ENCODE data around the gene MAPK13.
A peak's percentile ranks its signal among the peaks of the same experiment; 100 is the strongest.
"Not testable (repeated sequence)": the region's sequence is repeated elsewhere in the genome, so short reads cannot be mapped to it uniquely, and the experiment has no call there.

MAPK13 gene

GRCh38 chr6:36115412-36115811 lies 14.9 kb upstream of the MAPK13 start:
- DNase-seq = no peak

DNA sequence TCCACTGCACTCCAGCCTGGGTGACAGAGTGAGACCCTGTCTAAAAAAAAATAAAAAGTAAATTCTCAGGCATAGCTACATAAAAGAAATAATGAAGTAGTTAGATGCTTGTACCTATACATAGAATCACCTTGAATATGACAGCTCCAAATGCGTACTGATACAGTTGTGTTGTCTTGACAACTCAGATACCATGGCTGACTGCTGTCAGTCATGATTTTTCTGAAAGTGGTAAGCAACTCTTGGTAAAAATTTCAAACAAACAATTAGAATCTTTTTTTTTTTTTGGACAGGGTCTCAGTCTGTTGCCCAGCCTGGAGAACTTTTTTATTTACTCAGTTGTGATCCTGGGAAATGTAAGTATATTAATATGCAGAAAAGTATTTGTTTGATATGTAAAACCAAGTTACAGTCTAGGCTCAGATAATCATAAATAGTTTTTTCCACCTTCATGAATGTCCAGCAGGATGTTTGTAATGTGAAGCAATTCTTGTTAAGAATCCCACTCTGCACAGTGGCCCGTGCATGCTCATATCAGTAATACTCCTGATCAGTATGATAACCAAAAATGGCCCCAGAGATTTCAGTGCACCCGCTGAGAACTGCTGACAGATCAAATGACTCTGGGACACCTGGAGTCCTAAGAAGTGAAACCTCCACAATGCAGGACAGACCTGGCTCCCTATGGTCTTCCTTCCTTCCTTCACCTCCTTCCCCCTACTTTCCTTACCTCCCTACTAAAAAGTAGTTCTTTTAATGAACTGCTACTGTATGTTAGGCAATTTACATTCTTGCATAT lies 14.0 kb upstream of the MAPK13 start:
- no peak for DNase-seq

- no peak for DNase-seq
These were observed 13.4 kb upstream of the MAPK13 start for GRCh38 chr6:36116943-36117342.

DNA sequence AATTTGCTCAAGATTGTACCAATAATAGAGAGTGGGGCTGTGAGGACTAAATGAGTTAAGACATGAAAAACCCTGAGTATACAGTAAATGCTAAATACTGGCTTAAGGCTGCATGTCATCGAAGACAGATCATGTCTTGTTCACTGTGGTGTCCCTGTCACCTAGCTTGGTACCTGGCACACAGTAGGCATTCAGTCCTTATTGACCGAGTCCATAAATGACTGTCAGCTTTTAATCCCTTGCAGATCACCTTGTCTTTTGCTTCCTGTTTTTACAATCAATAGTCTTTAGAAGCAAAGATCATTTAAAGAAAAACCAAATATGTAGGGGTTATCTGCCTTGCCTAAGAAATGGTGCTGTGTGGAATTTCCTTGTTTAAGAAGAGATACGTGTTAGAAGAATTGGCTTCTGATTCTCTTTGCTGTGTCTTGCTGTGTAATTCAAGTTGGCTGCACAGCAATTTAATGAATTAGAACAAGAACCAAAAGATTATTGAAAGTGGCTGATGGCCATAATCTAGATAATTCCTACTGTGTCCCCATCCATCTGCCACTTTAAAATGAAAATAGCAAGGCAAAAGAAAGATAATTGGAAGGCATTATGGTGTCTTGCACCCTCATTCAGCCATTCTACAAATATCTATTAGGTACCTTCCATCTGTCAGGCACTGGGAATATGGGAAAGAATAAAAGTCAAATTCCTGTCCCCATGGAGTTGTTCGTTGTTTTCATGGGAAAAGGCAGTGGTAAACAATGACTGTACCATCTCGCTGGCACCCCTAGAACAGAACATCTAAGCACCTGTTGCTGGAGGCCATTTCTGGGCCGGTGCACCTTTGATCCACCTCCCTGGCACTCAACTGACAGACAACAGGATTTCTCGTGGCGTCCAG lies 12.4 kb upstream of the MAPK13 start:
- DNase-seq = no peak

DNA sequence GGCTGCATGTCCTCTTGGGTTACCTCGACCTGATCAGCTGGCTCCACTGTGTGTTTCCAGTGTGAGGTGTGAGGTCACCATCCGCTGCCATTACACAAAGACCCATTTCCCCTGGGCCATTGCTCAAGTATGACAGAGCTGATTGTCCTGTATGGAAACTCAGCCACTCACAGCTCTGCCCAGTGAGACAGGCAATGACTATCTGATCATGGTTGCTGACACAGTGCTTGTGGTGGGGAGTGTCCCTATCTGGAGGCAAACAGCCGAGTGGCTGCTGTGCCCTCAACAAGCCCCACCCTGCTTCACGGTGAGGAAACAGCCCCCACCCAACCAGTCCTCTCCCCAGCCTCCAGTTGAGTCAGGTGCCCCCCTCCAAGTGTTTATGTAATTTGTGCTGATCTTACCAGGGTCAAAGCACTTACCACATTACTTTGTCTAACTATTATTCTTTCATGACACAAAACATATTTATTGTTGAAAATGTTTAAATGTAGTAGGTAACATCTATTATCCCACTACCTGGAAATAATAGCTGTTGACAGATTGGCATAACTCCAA lies 11.7 kb upstream of the MAPK13 start:
- no peak for DNase-seq

GRCh38 chr6:36119209-36119608 lies 11.1 kb upstream of the MAPK13 start:
- DNase-seq = no peak

DNA sequence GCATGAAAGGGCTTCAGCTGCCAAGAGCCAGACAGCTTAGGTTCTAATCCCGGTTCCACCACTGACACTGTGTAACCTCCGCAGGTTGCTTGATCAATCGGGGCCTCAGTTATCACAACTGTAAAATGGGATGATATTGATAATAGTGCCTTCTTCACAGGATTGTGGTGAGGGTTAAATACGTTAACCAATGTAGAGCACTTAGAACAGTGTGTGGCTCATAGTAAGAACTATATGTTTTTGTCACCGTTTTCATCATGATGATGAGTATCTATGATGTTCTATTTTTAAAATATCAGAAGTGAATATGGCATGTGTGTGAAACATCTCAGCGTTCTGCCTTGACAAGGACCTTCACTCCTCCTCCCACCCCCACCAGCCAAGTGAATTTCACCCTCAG lies 10.3 kb upstream of the MAPK13 start:
- DNase-seq = no peak

GRCh38 chr6:36120539-36120938 lies 9.8 kb upstream of the MAPK13 start:
- no peak for DNase-seq

DNA sequence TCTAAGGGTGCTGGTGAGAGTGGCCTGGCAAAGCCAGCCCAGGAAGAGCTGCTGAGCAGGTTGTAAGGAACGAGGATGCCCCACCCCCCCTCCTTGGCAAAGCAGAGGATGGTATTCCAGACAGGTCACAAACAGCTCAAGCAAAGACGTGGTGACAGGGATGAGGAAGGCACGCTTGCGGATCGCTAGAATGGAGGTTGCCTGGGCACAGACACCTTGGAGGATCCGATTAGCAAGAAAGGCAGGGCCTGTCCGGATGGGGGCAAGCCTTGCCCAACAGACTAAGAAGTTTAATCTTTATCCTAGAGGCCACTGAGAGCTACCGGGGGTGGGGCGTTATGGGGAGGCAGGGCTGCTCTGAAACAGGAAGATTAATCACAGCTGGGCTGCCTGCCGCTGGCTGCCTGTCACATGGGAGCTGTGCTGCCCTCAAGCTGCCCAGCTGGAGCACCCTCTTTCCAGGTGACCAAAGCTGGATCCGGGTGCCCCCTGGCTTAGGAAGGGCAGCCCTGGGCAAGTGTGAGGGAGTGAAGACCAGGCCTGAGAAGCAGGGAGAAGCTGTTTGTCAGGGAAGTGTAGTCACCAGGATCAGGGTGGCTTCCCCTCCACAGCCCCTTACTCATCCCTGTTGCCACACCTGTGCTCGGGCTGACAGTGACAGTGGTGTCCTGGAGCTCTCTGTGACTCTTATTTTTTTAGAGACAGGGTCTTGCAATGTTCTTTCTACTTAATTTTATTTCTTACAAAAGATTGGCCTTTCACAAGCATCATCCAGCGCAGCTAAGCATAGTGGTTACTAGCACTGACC lies 9.1 kb upstream of the MAPK13 start:
- peak; percentile 56 for DNase-seq

- DNase-seq = no peak
These were observed 8.4 kb upstream of the MAPK13 start for GRCh38 chr6:36121787-36122494.

- DNase-seq = no peak
These were observed 7.6 kb upstream of the MAPK13 start for GRCh38 chr6:36122495-36123269.

DNA sequence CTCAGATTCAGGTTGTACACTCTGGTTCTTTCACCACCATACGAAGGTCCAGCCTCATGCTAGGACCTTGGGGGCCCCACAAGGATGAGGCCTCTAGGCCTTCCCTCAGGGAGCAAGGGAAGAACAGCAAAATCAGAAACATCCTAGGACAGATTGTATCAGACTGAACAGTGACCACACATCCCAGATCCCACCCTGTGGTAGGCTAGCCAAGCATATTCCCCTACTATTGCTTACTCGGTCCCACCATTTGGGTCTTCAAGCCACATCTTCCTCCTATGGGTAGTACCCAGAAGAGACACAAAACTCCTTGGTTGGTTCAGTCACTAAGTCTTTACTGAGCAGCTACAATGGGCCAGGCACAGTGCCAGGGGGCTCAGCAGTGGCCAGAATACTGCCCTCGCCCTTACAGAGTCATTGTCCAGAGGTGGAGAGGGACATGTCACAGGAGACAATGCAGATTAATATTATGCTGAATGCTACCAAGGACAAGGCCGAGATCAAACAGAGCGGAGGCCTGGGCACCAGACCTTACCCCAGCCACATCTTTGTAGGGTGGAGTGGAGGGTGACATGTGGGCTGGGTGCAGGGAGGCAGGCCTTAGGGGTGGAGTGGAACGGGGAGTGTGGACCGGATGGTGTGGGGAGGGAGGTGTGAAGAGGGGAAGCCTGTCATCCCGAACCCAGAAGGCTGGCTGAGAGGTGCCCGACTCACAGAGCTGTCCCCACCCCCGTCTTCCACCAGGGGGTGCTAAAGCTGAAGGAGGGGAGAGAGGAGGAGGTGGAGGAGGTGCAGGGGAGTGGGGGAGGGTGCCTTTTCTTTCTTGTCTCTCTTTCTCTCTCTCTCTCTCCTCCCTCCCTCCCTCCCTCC lies 6.8 kb upstream of the MAPK13 start:
- DNase-seq = peak; percentile 80

- DNase-seq = not testable (repeated sequence)
These were observed 6.0 kb upstream of the MAPK13 start for GRCh38 chr6:36124346-36124745.

DNA sequence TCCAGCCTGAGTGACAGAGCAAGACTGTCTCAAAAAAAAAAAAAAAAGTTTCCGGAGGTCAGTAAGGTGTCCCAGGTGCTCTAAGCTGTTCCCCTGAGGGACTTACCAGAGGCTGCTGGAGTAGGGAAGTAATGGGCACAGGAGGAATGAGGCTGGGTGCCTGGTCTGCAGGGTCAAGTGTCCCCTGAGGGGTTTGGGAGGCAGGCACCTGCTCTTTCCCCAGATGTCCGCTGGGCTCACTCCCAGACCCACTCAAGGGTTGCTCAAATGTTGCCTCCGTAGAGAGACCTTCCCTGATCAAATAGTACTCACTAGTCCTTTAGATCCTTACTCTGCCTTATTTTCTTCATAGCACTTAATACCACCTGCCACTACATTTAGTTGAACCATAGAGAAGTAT lies 5.4 kb upstream of the MAPK13 start:
- no peak for DNase-seq

- no peak for DNase-seq
These were observed 4.7 kb upstream of the MAPK13 start for GRCh38 chr6:36125575-36125974.

DNA sequence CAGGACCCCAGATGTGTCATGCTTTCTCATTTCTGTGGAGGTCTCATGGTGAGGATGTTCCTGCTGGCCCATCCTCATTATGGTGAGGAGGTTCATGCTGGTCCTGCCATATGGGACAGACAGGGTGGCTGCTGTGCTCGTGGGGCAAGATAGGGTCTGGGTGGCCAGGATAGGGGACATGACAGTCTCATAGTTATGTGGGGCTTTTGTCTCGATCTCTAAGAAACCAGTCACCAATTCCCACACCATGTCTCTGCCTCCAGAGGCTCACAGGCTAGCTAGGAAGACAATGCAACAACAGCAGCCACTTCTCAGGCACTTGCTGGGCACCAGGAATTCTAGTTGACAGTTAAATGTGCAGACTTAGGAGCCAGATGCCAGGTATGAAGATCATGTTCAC lies 4.2 kb upstream of the MAPK13 start:
- no peak for DNase-seq

DNA sequence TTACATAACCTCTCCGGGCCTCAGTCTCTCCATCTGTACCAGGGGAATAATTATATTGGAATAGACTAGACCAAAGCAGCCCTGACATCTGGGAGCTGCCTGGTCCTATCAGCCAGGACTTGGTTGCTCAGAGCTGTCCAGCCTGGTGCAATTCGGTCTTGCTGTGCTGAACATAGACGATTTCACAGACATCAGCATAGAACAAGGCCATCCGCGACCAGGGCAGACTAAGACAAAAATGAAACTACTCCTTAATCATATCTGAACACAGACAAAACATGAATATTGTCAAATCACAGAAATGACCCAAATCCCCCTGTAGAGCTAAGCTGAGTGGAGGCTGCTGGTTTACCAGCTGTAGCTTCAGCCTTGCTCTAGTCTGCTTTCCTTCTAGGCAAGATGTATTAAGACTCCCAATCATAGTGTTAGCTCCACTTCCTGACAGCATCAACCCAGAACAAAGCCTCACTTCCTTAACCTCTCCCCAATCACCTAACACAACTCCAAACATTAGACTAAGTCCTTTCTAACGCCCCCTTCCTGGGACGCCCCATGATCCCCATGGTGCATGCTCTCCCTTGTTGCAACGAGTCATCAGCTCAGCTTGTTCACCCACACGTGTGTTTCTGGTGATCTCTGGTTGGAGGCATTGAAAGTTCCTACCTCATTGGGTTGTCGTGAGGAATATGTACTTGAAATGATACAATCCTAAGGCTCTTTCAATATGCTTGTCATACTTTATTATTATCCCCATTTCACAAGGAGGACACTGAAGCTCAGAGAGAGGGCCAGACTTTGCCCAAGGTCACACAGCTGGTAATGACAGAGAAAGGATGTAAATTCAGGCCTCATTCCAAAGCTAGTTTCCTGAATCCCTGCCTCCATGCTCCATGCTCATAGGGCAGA lies 3.5 kb upstream of the MAPK13 start:
- peak; percentile 72 for DNase-seq

- peak; percentile 97 for DNase-seq
These were observed 2.8 kb upstream of the MAPK13 start for GRCh38 chr6:36127462-36128016.

DNA sequence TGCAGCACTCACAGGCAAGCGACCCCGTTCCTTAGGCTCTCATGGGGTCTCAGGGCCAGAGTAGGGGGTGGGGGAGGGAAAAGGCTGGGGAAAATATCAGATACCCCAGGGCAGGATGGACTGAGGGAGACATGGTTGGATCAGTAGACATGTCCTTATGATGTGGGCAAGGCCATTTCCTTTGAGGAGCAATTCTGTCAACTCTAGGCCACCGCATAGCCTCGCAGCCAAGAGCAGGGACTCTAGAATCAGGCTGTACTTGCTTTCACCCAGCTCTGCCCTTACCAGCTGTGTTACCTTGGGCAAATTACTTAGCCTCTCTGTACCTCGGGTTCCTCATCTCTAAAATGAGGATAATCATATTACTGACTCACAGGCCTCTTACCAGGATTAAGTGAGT lies 2.2 kb upstream of the MAPK13 start:
- no peak for DNase-seq
